B cell (primary cell): ENCODE data around the gene DLG3.

Source experiments
- EZH2 ChIP-seq: IDR thresholded peaks from 2 replicates; pipeline ENCODE4 v1.6.1; 2012; ENCODE audit warnings: borderline replicate concordance, low read depth, mild to moderate bottlenecking, moderate library complexity, low read length; ENCODE audit not compliant: insufficient read depth, poor library complexity, severe bottlenecking
- TF ChIP-seq, protein P1 (sequence below): fragments of 200-600 bp; IDR thresholded peaks from one replicate; pipeline ENCODE4 v1.8.0; 2022; ENCODE audit warnings: antibody characterized with exemption, mild to moderate bottlenecking

DNA sequence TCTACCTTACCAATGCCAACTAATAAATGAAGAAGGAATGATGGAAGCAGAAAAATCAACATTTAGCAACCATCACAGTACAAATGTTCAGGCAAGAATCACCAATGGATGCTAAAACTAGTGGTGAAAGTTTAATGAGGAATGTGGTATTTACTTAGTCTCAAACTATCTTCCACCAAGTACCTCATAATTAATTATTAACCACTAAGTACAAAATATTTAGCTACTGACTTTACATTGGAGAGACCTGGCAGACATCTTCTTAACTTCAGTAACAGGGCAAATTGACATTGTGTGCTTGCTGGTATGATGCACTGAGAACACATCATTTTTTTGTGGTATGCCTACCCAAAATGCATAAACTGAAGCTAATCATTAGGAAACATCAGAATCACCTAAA is 82.4 kb downstream of the DLG3 start:
- TF ChIP-seq, protein P1, sequence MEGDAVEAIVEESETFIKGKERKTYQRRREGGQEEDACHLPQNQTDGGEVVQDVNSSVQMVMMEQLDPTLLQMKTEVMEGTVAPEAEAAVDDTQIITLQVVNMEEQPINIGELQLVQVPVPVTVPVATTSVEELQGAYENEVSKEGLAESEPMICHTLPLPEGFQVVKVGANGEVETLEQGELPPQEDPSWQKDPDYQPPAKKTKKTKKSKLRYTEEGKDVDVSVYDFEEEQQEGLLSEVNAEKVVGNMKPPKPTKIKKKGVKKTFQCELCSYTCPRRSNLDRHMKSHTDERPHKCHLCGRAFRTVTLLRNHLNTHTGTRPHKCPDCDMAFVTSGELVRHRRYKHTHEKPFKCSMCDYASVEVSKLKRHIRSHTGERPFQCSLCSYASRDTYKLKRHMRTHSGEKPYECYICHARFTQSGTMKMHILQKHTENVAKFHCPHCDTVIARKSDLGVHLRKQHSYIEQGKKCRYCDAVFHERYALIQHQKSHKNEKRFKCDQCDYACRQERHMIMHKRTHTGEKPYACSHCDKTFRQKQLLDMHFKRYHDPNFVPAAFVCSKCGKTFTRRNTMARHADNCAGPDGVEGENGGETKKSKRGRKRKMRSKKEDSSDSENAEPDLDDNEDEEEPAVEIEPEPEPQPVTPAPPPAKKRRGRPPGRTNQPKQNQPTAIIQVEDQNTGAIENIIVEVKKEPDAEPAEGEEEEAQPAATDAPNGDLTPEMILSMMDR: no peak
- TF ChIP-seq EZH2: no peak
